HepG2 (cell line): Measurements from ENCODE around the gene OR5H1.

Experiments
- POLR2A ChIP-seq, 2 experiments: IDR thresholded peaks; 2 replicates each; pipeline ENCODE4 v1.6.1; 2011; ENCODE audit warnings: low read depth in 2 of 2, low read length in 2 of 2, mild to moderate bottlenecking in 1 of 2, moderate library complexity in 1 of 2; ENCODE audit not compliant: insufficient read depth in 1 of 2
- ZSCAN12 ChIP-seq: sonication (generic); formaldehyde crosslinking; IDR thresholded peaks from 2 replicates; pipeline ENCODE4 v1.9.0; 2021; ENCODE audit warnings: mild to moderate bottlenecking, missing genetic modification reagents

DNA sequence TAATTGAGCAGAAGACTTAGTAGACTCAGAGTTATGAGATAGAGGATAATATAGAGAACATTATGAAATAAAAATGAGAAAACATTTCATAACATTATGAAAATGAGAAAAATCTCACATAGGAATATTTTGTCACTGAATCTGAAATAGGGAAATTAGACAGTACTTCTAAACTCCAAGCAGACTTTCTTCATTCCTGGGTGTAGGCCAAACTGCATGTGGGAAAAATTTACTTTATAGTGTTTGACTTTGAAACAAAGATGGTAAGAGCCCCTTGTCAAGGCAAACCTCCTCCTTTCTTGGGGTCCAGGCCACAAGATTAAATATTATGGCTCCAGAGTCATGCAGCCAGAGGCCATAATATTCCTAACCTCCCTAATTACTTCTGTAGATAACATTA is 10.0 kb downstream of the OR5H1 start:
- TF ChIP-seq POLR2A (IDR thresholded peaks at IDR 0.05; ENCODE audit: insufficient read depth in 1 of 2, low read depth in 2 of 2, low read length in 2 of 2) (no peak), ZSCAN12 (CRISPR knock-in tag) (no peak)
